Calu3 (cell line): ENCODE measurements around the gene DHODH. TPM values are rescaled to one million over a fixed set of nuclear protein-coding genes. Genes with fewer than 3 reads are reported as not detected.

ENCODE experiments used
- Bru-seq: library from RNA; stranded (reverse); fragments of 400-500 nt; gene quantifications from one replicate; lab custom pipeline; 2021; lab: Mats Ljungman, UMichigan
- BruChase-seq, 2 experiments: library from RNA; stranded (reverse); fragments of 400-500 nt; gene quantifications; one replicate each; lab custom pipeline; 2021; lab: Mats Ljungman, UMichigan
- BruUV-seq: library from RNA; stranded (reverse); fragments of 400-500 nt; replicated peaks from 2 replicates; lab custom pipeline; 2021; lab: Mats Ljungman, UMichigan
- CTCF ChIA-PET: fragments of 300-600 bp; sonication (Branson Sonifier 250); formaldehyde crosslinking; loops from one replicate; lab custom pipeline; 2022; ENCODE audit warnings: antibody characterized with exemption; lab: Charles Lee
- DNase-seq: peaks from one replicate; pipeline ENCODE4 v3.0.0; 2022
- H3K27ac Mint-ChIP-seq: one replicate; pipeline ENCODE4 v1.8.0; 2022; ENCODE audit warnings: mixed read lengths; ENCODE audit not compliant: unreplicated experiment
- H3K27me3 Mint-ChIP-seq: one replicate; pipeline ENCODE4 v1.8.0; 2022; ENCODE audit warnings: mixed read lengths; ENCODE audit not compliant: unreplicated experiment
- H3K36me3 Mint-ChIP-seq: one replicate; pipeline ENCODE4 v1.8.0; 2022; ENCODE audit warnings: mild to moderate bottlenecking, moderate library complexity, mixed read lengths; ENCODE audit not compliant: insufficient read depth, unreplicated experiment
- H3K4me1 Mint-ChIP-seq: one replicate; pipeline ENCODE4 v1.8.0; 2022; ENCODE audit warnings: mild to moderate bottlenecking, low read depth, mixed read lengths; ENCODE audit not compliant: unreplicated experiment
- H3K4me3 Mint-ChIP-seq: one replicate; pipeline ENCODE4 v1.8.0; 2022; ENCODE audit warnings: mild to moderate bottlenecking, low read depth, moderate library complexity, mixed read lengths; ENCODE audit not compliant: unreplicated experiment
- H3K9me3 Mint-ChIP-seq: one replicate; pipeline ENCODE4 v1.8.0; 2022; ENCODE audit warnings: low read depth, mixed read lengths; ENCODE audit not compliant: unreplicated experiment
- intact Hi-C: fragments of 100-400 bp; cut with micrococcal nuclease; formaldehyde crosslinking; loops from one replicate; pipeline ENCODE4 v1.10.0; 2022; ENCODE audit not compliant: unreplicated experiment
- long read RNA-seq: library from polyadenylated mRNA; stranded (forward); transcript quantifications from one replicate; pipeline ENCODE4 v2.0.0, GENCODE V29; 2022
- total RNA-seq: library from RNA; stranded (reverse); gene quantifications from 2 replicates; pipeline ENCODE4 v1.2.3, GENCODE V29; 2022
- TF ChIP-seq, protein P1 (sequence below): fragments of 200-600 bp; IDR thresholded peaks from one replicate; pipeline ENCODE4 v1.8.0; 2022; ENCODE audit warnings: antibody characterized with exemption; ENCODE audit not compliant: unreplicated experiment

Gene DHODH
- total RNA-seq (19.7 and 21.3 TPM in 2 replicates), Bru-seq, nascent RNA (percentile 66 among the genes with signal in this experiment), BruChase-seq, experiment 1, labeled RNA remaining after a 6-hour chase (percentile 59 among the genes with signal in this experiment), BruChase-seq, experiment 2, labeled RNA remaining after a 2-hour chase (percentile 64 among the genes with signal in this experiment)
- long read RNA-seq, transcript DHODH-201 (9 exons, 2,426 nt): major isoform, 41 of 56 reads
- long read RNA-seq, partial matches to known transcripts: 2 of 56 reads
- long read RNA-seq, other reads (novel, unspliced or antisense): 11 of 56 reads

DNA sequence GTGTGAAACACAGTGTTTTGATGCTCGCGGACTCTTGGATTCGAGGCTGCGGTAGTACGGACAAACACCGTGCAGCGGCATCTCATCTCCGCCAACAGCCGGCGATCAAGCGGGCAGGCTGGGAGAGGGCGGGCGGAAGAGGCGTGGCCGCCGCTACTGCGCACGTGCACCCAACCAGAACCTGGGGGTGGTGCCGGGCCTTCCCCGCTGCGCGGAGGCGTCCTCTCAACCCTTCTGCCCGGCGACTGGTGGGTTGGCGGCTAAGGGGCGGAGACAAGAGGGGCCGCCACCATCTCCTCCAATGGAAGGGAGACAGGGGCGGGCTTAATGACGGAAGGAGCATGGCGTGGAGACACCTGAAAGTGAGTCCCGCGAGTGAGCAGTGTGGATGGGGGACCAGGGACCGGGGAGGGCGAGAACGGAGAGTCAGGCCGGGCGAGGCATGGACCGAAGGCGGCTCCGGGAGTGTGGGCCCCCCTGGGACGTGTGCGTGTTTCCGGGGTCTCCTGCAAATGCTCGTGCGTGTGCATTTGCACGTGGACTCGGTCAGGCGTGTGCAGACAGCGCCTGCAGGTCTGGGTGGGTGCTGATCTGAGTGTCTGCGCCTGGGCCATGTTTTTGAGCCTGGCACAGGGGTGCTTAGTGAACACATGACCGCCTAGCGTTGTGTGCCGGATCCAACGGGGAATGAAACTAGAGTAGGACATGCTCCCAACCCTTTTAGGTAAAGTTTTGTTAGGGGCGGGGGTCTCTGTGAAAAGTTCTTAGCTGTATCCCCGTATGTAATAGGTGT lies at the start of gene DHODH:
DHODH (plus strand) TSS at position 321 of the 793 bp plus-strand sequence; CDS start at position 342, 21 bp downstream.
- CTCF ChIA-PET: interaction anchor here (0.6 kb wide), 1 partner anchor 106 kb away, joined by 4 read pairs; no protein-coding TSS in a partner anchor
- H3K9me3 Mint-ChIP-seq: no peaks in the 10 kb centered on the region
- BruUV-seq: TSS peak; percentile 63
- intact Hi-C loops: no loop called here
- H3K27me3 Mint-ChIP-seq: peaks cover 32% of the 10 kb centered on the region
- H3K36me3 Mint-ChIP-seq: peaks cover 11% of the 10 kb centered on the region
- DNase-seq: peak; percentile 99
- peaks cover 8% of the 10 kb centered on the region for H3K4me1 Mint-ChIP-seq
- TF ChIP-seq, protein P1, sequence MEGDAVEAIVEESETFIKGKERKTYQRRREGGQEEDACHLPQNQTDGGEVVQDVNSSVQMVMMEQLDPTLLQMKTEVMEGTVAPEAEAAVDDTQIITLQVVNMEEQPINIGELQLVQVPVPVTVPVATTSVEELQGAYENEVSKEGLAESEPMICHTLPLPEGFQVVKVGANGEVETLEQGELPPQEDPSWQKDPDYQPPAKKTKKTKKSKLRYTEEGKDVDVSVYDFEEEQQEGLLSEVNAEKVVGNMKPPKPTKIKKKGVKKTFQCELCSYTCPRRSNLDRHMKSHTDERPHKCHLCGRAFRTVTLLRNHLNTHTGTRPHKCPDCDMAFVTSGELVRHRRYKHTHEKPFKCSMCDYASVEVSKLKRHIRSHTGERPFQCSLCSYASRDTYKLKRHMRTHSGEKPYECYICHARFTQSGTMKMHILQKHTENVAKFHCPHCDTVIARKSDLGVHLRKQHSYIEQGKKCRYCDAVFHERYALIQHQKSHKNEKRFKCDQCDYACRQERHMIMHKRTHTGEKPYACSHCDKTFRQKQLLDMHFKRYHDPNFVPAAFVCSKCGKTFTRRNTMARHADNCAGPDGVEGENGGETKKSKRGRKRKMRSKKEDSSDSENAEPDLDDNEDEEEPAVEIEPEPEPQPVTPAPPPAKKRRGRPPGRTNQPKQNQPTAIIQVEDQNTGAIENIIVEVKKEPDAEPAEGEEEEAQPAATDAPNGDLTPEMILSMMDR: no peak
- peak within 1 kb of the TSS; percentile 97 for H3K27ac Mint-ChIP-seq
- peak within 1 kb of the TSS; percentile 99 for H3K4me3 Mint-ChIP-seq

DNA sequence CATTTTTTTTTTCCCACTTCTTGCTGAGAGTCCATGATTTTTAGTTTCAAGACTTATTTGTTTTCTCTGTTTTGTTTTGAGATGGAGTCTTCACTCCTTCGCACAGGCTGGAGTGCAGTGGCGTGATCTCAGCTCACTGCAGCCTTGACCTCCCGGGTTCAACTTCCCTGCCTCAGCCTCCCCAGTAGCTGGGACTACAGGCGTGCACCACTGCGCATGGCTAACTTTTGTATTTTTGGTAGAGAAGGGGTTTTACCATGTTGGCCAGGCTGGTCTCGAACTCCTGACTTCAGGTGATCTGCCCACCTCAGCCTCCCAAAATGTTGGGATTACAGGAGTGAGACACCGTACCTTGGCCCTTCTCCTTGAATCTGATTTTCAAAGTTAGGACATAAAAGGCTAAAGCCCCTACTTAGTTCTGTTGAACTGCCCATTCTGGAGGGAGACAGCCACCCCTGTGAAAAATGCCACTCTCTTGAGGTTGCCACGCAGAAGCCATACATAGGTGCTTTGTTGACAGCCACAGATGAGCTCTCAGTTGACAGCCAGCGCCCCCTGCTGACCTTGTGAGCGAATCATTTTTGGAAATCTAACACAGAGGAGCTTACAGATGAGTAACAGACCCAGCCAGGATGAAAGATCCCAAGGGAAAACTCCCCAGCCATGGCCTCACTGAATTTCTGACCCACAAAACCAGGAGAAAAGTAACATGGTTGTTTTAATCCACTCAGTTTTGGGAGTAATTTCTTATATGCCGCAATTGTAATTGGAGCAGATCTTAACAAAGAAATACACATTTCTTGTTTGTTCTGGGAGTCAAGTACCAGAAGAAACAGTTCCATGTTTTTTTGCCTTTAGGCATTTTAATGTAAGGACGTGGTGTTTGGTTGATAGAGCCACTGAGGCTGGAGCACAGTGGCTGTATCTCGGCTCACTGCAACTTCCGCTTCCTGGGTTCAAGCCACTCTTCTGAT lies 47.2 kb upstream of the DHODH start:
- Mint-ChIP-seq H3K4me1 (no peaks in the 10 kb centered on the region), H3K9me3 (no peaks in the 10 kb centered on the region), H3K36me3 (no peaks in the 10 kb centered on the region), H3K4me3 (no peak overlapping the region), H3K27me3 (no peaks in the 10 kb centered on the region), H3K27ac (no peak overlapping the region)
- CTCF ChIA-PET: interaction anchor here (0.5 to 1.5 kb wide), 20 partner anchors 10 to 421 kb away, joined by 3 to 26 read pairs (median 4); partner anchors contain the start of genes ATXN1L, MARVELD3 and ZNF821
- TF ChIP-seq, protein P1: peak; percentile 83
- no TSS peak for BruUV-seq
- peak; percentile 88 for DNase-seq
- intact Hi-C loops: loop anchor here (2.0 to 10.0 kb wide), 5 partner anchors 67 to 317 kb away; partner anchors contain the start of genes AP1G1 and IST1

DNA sequence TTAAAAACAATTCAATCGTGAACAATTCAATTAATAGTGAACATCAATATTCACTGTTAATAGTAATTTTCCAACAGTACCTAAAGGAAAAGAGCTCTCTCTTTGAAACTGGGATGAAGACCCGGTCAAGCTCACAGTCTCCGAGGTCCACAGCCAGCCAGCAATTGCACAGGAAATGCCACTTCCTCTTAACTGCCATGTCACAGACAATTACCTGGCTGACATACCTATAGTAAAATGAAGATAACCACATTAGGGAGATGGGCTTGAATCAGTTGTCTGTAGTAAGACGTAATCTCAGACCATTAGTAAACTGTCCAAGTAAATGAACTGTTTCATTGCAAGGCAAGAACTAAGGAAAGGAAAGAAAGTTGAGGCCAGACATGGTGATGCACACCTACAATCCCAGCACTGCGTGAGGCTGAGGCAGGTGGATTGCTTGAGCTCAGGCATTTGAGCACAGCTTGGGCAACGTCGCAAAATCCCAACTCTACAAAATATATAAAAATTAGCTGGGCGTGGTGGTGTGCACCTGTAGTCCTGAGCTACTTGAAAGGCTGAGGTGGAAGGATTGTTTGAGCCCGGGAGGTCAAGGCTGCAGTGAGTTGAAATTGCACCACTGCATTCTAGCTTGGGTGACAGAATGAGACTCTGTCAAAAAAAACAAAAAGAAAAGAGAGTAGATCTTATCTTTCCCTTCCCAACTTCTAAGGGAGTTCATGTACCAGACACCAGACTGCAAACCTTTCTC lies 45.2 kb upstream of the DHODH start:
- CTCF ChIA-PET: interaction anchor here (0.7 kb wide), 1 partner anchor 61 kb away, joined by 8 read pairs; no protein-coding TSS in a partner anchor
- BruUV-seq: no TSS peak
- no peak for DNase-seq
- Mint-ChIP-seq H3K36me3 (no peaks in the 10 kb centered on the region), H3K4me3 (no peak overlapping the region), H3K27ac (no peak overlapping the region), H3K27me3 (no peaks in the 10 kb centered on the region), H3K4me1 (no peaks in the 10 kb centered on the region), H3K9me3 (no peaks in the 10 kb centered on the region)
- TF ChIP-seq, protein P1: no peak
- intact Hi-C loops: loop anchor here (5.0 to 10.0 kb wide), 3 partner anchors 156 to 318 kb away; partner anchors contain the start of gene AP1G1
